LNCaP clone FGC (cell line): ENCODE measurements around the gene DNM1.

Source experiments
- DNase-seq: peaks from one replicate; pipeline ENCODE4 v3.0.0-alpha.2; 2011; ENCODE audit warnings: low read depth
- H3K4me3 ChIP-seq: 2 replicates; pipeline ENCODE4 v1.5.1; 2011; ENCODE audit warnings: mild to moderate bottlenecking, low read depth, low read length, control low read depth
- CTCF ChIP-seq: IDR thresholded peaks from 2 replicates; pipeline ENCODE4 v1.5.1; 2012; ENCODE audit warnings: mild to moderate bottlenecking; ENCODE audit not compliant: control insufficient read depth, insufficient read depth; ENCODE audit errors: extremely low read depth

DNM1 gene

DNA sequence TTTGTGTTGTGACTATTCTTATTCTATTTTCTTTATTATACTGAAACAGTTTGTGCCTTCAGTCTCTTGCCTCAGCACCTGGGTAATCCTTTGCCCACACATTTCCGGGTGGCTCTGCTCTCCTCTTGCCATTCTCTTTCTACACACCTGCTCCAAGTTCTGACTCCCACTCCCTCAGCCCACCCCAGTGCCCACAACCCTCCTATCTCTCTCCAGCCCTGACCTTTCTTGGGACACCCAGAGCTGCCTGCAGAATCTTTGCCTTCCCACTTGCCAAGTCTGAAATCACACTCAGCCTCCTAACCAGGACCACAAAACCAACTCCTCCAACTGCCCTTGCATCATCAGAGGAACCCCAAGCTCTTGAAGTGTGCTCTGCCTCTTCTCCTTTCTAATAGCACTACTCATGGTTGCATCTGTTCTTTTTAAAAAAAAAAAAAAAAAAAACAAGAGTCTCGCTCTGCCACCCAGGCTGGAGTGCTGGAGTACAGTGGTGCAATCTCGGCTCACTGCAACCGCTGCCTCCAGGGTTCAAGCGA is 77.0 kb downstream of the DNM1 start:
- H3K4me3 ChIP-seq: no peak overlapping the region
- TF ChIP-seq CTCF: no peak
- no peak for DNase-seq

DNA sequence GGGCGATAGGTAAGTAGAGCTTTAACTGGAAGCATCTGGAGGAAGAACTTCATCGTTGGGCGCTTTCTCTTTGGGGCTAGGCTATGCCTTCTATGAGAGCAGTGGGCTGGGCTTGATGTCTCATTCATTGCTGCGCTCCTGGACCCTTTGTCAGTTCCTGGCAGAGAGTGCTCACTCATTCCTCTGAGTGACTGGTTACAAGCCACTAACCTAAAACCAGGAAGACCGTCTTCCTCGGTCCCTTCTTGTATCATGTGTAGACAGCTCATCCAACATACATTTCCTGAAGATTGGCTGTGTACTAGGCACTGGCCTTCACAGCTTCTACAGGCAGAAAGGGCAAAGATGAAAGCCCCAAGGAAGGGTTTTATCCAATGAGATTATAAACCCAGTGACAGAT is 79.3 kb downstream of the DNM1 start:
- DNase-seq: no peak
- H3K4me3 ChIP-seq: no peak overlapping the region
- no peak for TF ChIP-seq CTCF

DNA sequence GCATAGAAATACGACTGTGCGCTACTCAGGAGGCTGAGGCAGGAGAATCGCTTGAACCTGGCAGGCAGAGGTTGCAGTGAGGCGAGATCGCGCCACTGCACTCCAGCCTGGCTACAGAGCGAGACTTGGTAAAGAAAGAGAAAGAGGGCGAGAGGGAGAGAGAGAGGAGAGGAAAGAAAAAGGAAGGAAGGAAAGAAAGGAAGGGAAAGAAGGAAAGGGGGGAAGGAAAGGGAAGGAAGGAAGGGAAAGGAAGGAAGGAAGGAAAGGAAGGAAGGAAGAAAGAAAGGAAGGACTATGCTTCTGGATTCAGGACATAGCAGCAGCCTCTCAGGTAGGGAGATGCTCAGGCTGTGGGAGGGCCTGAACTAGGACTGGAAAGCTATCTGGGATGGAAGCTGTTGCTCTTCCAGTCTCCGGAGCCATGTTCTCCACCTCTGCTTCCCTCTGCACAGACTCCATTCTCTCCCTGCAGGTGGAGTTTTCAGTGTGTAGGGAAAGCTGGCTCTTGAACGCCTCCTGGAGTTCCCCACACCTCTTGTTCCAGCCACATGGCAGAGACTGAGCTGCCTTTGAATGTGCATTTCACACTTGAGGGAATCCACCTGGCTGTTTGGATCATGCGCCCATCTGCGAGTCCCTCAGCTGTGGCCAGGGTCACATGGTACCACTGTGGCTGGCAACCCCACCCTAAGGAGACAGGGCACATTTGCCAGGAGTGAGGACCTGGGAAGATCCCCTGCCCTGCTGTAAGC is 82.0 kb downstream of the DNM1 start:
- no peak overlapping the region for H3K4me3 ChIP-seq
- no peak for TF ChIP-seq CTCF
- DNase-seq: no peak

DNA sequence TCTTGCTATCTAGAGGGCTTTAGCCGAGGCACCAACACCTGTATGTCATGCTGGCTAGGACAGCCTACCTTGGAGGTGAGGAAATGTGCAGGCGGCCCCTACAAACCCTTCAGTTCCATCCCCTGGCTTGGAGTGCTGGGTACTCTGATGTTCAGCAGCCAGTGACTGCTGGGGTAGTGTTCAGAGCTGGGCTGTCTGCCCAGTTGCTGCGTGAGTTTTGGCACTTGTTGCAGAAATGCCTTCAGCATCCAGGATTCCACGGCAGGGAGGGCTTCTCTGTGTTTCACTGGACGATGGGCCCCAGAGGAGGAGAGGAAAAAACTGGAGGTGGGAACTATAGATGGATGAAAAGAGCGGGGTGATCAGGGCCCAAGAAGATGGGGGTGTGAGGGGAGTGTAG is 83.3 kb downstream of the DNM1 start:
- no peak for DNase-seq
- TF ChIP-seq CTCF: no peak

DNA sequence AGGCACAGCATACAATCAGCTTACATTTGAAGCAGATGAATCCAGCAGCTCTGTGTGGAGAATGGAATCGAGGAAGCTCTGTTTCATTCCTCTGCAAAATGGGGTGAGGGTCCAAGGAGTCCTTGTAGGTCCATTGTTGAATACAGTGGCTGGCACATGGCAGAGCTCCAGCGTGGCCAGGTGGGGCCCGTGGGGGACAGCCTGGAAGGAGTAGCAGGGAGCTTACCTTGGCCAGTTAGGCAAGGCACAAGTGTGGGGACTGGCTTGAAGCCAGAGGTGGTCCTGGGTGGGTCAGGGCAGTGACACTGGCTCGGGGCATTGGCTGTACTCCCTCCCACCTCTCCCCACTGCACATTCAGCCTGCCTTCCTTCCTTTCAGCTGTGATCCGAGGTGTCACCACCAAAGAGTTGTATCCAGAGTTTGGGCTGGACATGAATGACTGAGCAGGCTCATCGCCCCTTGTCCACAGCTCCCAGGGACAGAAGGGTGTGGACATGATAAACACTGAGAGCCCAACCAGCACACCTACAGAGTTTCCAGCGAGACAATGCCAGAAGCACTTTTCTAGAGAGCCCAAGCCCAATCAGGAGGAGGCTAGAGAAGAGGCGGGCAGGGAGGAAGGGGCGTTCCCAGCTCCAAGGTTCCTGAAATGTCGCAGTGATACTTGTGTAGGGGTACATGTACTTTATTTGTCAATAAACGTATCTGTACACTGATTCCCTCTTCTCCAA is 85.3 kb downstream of the DNM1 start:
- no peak overlapping the region for H3K4me3 ChIP-seq
- DNase-seq: no peak
- no peak for TF ChIP-seq CTCF

More for the DNA sequence above, 83.3 kb downstream of the DNM1 start:
- no peak overlapping the region for H3K4me3 ChIP-seq

GRCh38 chr9:128292009-128292408 is 88.8 kb downstream of the DNM1 start:
- TF ChIP-seq CTCF: no peak
- DNase-seq: no peak
- no peak overlapping the region for H3K4me3 ChIP-seq
